ENCODE data around the gene ABLIM1. TPM values are rescaled to one million over a fixed set of nuclear protein-coding genes. Genes with fewer than 3 reads are reported as not detected.

ABLIM1 gene
- total and polyA plus RNA-seq, 2 of the 13 experiments (the other 11 are each of a cell fraction or from before 2014, with no cell fraction given) = 59.4 to 92.7 TPM

DNA sequence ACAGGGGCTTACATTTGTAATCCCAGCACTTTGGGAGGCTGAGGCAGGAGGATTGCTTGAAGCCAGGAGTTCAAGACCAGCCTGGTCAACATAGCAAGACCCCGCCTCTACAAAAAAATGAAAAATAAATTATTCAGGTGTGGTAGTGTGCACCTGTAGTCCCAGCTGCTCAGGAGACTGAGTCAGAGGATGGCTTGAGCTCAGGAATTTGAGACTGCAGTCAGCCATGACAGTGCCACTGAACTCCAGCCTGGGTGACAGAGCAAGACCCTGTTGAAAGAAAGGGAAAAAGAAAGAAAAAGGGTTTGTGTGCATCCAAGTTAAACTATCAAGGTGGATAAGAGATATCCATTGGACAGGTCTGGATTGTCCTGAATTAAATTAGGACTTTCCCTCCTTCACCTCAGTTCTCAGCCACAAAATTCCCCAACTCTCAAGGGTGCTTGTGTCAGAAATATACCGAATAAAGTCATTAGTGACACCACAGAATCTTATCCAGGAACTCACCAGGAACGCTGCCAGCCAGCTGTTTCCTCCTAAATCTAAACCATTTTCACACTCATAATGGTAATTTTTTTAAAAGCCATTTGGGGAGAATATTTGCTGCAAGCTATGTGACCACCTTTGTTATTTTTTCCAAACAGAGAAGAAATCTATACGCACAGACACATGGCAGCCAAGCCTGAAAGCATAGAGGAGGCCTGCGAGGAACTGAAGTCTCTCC lies 265.8 kb downstream of the ABLIM1 start (continued):
- TF ChIP-seq, protein P1, sequence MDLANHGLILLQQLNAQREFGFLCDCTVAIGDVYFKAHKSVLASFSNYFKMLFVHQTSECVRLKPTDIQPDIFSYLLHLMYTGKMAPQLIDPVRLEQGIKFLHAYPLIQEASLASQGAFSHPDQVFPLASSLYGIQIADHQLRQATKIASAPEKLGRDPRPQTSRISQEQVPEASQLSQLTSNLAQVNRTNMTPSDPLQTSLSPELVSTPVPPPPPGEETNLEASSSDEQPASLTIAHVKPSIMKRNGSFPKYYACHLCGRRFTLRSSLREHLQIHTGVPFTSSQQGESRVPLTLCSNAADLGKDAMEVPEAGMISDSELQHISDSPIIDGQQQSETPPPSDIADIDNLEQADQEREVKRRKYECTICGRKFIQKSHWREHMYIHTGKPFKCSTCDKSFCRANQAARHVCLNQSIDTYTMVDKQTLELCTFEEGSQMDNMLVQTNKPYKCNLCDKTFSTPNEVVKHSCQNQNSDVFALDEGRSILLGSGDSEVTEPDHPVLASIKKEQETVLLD (CRISPR knock-in tag; IDR thresholded peaks at IDR 0.05; ENCODE audit: low read depth) = no peak
- TF ChIP-seq RBFOX2 (IDR thresholded peaks at IDR 0.05; ENCODE audit: low read depth, low read length) (no peak), MTA3 (CRISPR knock-in tag; IDR thresholded peaks at IDR 0.05) (no peak), BORCS8-MEF2B (CRISPR knock-in tag; IDR thresholded peaks at IDR 0.05) (no peak), HNRNPK (IDR thresholded peaks at IDR 0.05; ENCODE audit: low read depth, low read length, poor library complexity, severe bottlenecking) (no peak)
- TF ChIP-seq, protein P2, sequence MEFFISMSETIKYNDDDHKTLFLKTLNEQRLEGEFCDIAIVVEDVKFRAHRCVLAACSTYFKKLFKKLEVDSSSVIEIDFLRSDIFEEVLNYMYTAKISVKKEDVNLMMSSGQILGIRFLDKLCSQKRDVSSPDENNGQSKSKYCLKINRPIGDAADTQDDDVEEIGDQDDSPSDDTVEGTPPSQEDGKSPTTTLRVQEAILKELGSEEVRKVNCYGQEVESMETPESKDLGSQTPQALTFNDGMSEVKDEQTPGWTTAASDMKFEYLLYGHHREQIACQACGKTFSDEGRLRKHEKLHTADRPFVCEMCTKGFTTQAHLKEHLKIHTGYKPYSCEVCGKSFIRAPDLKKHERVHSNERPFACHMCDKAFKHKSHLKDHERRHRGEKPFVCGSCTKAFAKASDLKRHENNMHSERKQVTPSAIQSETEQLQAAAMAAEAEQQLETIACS (CRISPR knock-in tag; IDR thresholded peaks at IDR 0.05) = no peak
- TF ChIP-seq, protein P3, sequence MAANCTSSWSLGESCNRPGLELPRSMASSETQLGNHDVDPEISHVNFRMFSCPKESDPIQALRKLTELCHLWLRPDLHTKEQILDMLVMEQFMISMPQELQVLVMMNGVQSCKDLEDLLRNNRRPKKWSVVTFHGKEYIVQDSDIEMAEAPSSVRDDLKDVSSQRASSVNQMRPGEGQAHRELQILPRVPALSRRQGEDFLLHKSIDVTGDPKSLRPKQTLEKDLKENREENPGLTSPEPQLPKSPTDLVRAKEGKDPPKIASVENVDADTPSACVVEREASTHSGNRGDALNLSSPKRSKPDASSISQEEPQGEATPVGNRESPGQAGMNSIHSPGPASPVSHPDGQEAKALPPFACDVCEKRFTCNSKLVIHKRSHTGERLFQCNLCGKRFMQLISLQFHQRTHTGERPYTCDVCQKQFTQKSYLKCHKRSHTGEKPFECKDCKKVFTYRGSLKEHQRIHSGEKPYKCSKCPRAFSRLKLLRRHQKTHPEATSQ (CRISPR knock-in tag; IDR thresholded peaks at IDR 0.05; ENCODE audit: borderline replicate concordance) = no peak
- TF ChIP-seq, protein P4, sequence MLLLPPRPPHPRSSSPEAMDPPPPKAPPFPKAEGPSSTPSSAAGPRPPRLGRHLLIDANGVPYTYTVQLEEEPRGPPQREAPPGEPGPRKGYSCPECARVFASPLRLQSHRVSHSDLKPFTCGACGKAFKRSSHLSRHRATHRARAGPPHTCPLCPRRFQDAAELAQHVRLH (CRISPR knock-in tag; IDR thresholded peaks at IDR 0.05; ENCODE audit: borderline replicate concordance, low read depth) = no peak
- TF ChIP-seq, protein P5, sequence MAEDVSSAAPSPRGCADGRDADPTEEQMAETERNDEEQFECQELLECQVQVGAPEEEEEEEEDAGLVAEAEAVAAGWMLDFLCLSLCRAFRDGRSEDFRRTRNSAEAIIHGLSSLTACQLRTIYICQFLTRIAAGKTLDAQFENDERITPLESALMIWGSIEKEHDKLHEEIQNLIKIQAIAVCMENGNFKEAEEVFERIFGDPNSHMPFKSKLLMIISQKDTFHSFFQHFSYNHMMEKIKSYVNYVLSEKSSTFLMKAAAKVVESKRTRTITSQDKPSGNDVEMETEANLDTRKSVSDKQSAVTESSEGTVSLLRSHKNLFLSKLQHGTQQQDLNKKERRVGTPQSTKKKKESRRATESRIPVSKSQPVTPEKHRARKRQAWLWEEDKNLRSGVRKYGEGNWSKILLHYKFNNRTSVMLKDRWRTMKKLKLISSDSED (CRISPR knock-in tag; IDR thresholded peaks at IDR 0.05) = no peak

Measured in HepG2 (cell line).